Erythroblast (primary cell): Measurements from ENCODE around the gene PDZRN4.
"Not testable (repeated sequence)": the region's sequence is repeated elsewhere in the genome, so short reads cannot be mapped to it uniquely, and the experiment has no call there.

Source experiments
- DNase-seq, 2 experiments: peaks; one replicate each; lab custom pipeline; 2025; lab: John Stamatoyannopoulos, UW
- GATA1 ChIP-seq: IDR thresholded peaks from 2 replicates; pipeline ENCODE4 v1.6.1; 2011; ENCODE audit warnings: low read depth, mild to moderate bottlenecking, control low read depth, low read length, moderate library complexity
- POLR2A ChIP-seq: IDR thresholded peaks from 2 replicates; pipeline ENCODE4 v1.6.1; 2011; ENCODE audit warnings: mild to moderate bottlenecking, low read length

The PDZRN4 gene

DNA sequence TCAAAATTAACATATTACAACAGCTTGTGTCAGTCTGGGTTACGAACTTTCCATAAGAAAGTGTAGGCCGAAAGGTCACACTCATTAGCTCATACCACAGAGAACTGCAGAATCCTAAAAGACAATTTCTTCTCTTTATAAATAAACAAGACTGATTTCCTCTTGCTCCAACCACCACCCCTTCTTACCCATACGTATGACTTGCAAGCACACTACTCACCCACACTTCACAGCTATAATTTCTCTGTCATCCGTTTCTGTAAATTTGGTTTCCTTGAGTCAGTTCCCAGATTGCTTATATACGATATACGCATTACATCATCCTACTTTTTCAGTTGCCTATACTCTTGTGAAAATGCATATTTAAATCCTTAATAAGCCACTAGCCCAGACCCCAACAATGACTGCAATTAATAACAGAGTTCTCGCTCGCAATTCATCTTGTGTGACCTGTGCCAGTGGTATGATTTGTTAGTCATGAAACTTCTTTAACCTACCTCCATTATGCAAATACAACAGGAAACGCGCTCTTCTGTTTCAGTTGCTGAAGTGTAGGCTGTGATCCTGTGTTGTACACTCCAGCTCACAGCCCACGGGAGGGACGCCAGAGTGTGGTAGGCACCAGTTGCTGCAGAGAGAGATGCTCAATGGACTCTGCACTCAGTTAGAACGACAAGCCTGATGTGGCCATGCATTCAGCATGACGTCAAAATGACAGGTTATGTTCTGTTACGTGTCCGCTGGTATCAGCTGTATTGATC lies 417.6 kb downstream of the PDZRN4 start:
- DNase-seq = no peak
- no peak for TF ChIP-seq POLR2A
- no peak for TF ChIP-seq GATA1

DNA sequence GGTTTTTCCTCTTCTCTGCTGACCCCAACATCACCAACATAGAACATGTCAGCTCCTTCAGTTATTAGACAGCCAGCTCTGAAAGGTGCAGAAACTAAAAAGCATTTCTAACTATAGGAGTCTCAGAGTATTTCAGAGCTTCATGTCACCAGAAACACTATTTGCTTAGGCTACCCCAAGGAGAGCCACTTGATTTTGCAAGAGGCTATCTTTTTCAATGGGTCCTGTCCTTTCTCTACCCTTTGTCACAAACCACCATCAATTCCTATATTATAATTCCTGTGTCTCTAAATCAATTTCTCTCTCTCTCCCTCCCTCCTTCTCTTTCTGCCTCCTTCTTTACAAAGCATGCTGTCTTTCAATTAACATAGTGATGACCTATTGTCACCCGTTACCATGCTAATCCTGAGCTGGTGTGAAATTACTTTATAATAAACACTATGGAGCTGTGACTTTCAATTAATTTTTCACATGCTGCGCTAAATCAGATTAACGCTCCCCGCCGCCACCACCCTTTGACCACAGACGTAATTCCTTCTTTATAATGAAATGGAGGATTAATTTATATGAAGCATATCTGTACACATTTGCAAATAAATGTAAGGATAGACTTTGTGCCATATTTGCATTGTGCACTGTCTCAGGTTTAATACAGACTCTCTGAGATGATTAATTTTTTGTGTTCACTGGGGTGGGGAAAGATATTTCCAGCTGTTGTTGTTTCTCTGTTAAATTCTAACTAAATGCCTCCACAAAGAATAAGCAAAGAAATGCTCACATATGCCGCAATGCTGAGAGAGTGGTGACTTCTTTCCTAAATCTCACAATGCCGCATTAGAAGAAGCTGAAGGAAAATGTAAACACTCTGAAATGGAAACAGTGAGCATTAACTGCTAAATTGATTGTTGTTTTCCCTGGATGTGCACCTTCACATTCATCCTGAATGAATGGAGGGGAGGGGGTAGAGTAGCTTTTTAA lies 418.6 kb downstream of the PDZRN4 start:
- TF ChIP-seq GATA1 = no peak
- TF ChIP-seq POLR2A = no peak
- no peak for DNase-seq

GRCh38 chr12:41612892-41613557 lies 424.9 kb downstream of the PDZRN4 start:
- DNase-seq = no peak
- TF ChIP-seq GATA1 (no peak), POLR2A (no peak)

DNA sequence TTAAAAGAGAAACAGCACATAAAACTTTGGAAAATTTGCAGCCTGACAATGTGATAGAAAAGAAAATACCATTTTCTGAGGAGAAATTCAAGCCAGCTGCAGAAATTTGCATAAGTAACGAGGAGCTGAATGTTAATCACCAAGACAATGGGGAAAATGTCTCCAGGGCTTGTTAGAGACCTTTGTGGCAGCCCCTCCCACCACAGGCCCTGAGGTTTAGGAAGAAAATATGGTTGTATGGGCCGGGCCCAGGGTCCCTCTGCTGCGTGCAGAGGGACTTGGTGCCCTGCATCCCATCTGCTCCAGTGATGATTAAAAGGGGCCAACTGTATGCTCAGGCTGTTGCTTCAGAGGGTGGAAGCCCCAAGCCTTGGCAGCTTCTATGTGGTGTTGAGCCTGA lies 427.1 kb downstream of the PDZRN4 start:
- DNase-seq = not testable (repeated sequence)

DNA sequence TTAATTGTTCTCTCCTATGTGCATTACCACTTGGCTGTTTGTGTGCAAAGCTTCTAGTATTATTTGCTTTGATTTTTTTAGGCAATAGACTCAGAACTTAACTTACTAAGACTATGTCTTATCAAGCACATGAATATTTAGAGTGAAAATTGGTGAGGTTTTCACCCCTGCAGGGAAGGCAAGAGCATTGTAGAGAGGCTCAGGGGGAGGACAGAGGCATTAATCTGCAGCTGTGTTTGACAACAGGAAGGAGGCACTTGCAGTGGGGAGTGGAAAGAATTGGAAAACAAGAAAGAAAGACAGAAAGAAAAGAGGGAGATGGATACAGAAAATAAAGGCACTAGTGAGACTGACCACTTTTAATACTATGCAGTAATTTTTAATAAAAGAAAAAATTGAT lies 431.6 kb downstream of the PDZRN4 start:
- no peak for DNase-seq
- TF ChIP-seq POLR2A (no peak), GATA1 (no peak)

DNA sequence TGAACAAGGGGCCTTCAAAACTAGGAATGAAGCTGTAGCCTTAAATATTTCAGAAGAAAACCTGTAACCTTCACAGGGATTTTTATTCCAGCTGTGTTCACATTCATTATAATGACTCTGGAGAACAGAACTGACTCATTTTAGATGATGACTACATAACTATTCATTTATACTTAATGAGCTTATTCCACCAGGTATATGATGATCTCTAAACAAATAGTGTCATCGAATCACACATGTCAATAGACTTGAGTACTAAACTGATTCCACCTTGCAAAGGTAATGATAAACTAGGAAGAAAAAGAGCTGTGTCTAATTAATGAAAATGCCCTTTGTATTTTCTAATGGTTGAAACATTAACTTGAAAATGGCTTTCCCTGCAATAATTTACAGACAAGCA lies 433.2 kb downstream of the PDZRN4 start:
- TF ChIP-seq POLR2A (no peak), GATA1 (no peak)

More for the DNA sequence above, 433.2 kb downstream of the PDZRN4 start:
- no peak for DNase-seq
